GM23338 (cell line): Measurements from ENCODE around the gene MICAL3. TPM values are rescaled to one million over a fixed set of nuclear protein-coding genes. Genes with fewer than 3 reads are reported as not detected.

Experiments
- ATAC-seq: fragments of 200-7000 bp; cut with Tn5 transposase; 3 replicates; pipeline ENCODE4 v1.9.1; 2020
- DNase-seq: peaks from one replicate; pipeline ENCODE4 v3.0.0-alpha.2; 2015; ENCODE audit warnings: low spot score
- H2AFZ ChIP-seq: fragments of 200-600 bp; sonication (generic); 2 replicates; pipeline ENCODE4 v1.8.0; 2016; ENCODE audit warnings: antibody characterized with exemption, mild to moderate bottlenecking, moderate library complexity
- H3F3A ChIP-seq: fragments of 200-600 bp; sonication (generic); replicated peaks from 2 replicates; pipeline ENCODE4 v1.8.0; 2017; ENCODE audit warnings: antibody characterized with exemption, mixed run types, low read depth
- H3K27ac ChIP-seq: fragments of 200-600 bp; sonication (generic); 2 replicates; pipeline ENCODE4 v1.6.1; 2016; ENCODE audit warnings: low read depth
- H3K27me3 ChIP-seq: fragments of 200-600 bp; sonication (generic); 2 replicates; pipeline ENCODE4 v1.8.0; 2016; ENCODE audit warnings: mild to moderate bottlenecking, mixed run types, moderate library complexity; ENCODE audit not compliant: insufficient read depth
- H3K36me3 ChIP-seq: fragments of 200-600 bp; sonication (generic); 2 replicates; pipeline ENCODE4 v1.8.0; 2016; ENCODE audit warnings: mild to moderate bottlenecking; ENCODE audit not compliant: insufficient read depth
- H3K4me1 ChIP-seq: fragments of 200-600 bp; sonication (generic); 2 replicates; pipeline ENCODE4 v1.8.0; 2016; ENCODE audit warnings: mild to moderate bottlenecking, moderate library complexity; ENCODE audit not compliant: insufficient read depth
- H3K4me2 ChIP-seq: fragments of 200-600 bp; sonication (generic); 2 replicates; pipeline ENCODE4 v1.7.1; 2017; ENCODE audit warnings: mixed run types
- H3K4me3 ChIP-seq: fragments of 200-600 bp; sonication (generic); 2 replicates; pipeline ENCODE4 v1.6.1; 2016; ENCODE audit warnings: mixed run types
- H3K79me2 ChIP-seq: fragments of 200-600 bp; sonication (generic); replicated peaks from 2 replicates; pipeline ENCODE4 v1.8.0; 2017; ENCODE audit warnings: mild to moderate bottlenecking; ENCODE audit not compliant: insufficient read depth
- H3K9me2 ChIP-seq: fragments of 200-600 bp; sonication (generic); 2 replicates; pipeline ENCODE4 v1.8.0; 2017; ENCODE audit not compliant: insufficient read depth
- H4K20me1 ChIP-seq: fragments of 200-600 bp; sonication (generic); replicated peaks from 2 replicates; pipeline ENCODE4 v1.8.0; 2017; ENCODE audit warnings: mild to moderate bottlenecking; ENCODE audit not compliant: insufficient read depth
- H3K27ac Mint-ChIP-seq: 2 replicates; pipeline ENCODE4 v1.8.0; 2020; ENCODE audit warnings: inconsistent platforms, mild to moderate bottlenecking, moderate library complexity, mixed read lengths
- H3K27me3 Mint-ChIP-seq: 3 replicates; pipeline ENCODE4 v1.8.0; 2022; ENCODE audit warnings: low read depth, mild to moderate bottlenecking, moderate library complexity, mixed read lengths, inconsistent platforms; ENCODE audit not compliant: insufficient read depth, poor library complexity
- H3K36me3 Mint-ChIP-seq: 3 replicates; pipeline ENCODE4 v1.8.0; 2021; ENCODE audit warnings: low read depth, mild to moderate bottlenecking, inconsistent platforms, moderate library complexity, mixed read lengths
- H3K4me1 Mint-ChIP-seq: 3 replicates; pipeline ENCODE4 v1.8.0; 2020; ENCODE audit warnings: mild to moderate bottlenecking, inconsistent platforms, mixed read lengths
- H3K4me3 Mint-ChIP-seq: 3 replicates; pipeline ENCODE4 v1.8.0; 2021; ENCODE audit warnings: moderate library complexity, mild to moderate bottlenecking, inconsistent platforms, mixed read lengths
- H3K9me3 Mint-ChIP-seq: 3 replicates; pipeline ENCODE4 v1.8.0; 2020; ENCODE audit warnings: moderate library complexity, mild to moderate bottlenecking, inconsistent platforms, mixed read lengths
- CREB1 ChIP-seq: fragments of 250-450 bp; sonication (Bioruptor Pico); IDR thresholded peaks from 2 replicates; pipeline ENCODE4 v1.5.0; 2020; ENCODE audit warnings: low read depth, mild to moderate bottlenecking, moderate library complexity
- CTCF ChIP-seq, 2 experiments: fragments of 200-600 bp in 1 of 2; sonication (generic) in 1 of 2; conservative IDR thresholded peaks; 2 replicates each; pipeline versions ENCODE4 v1.5.1 to v1.6.1; 2016 to 2017; ENCODE audit warnings: antibody characterized with exemption in 2 of 2, low read depth in 2 of 2, mild to moderate bottlenecking in 2 of 2, moderate library complexity in 1 of 2
- ETS1 ChIP-seq: IDR thresholded peaks from 2 replicates; pipeline ENCODE4 v1.6.1; 2016; ENCODE audit warnings: antibody characterized with exemption
- EZH2 ChIP-seq: fragments of 200-600 bp; sonication (generic); IDR thresholded peaks from one replicate; pipeline ENCODE4 v1.8.0; 2017; ENCODE audit warnings: antibody characterized with exemption, mild to moderate bottlenecking, low read depth; ENCODE audit not compliant: unreplicated experiment
- EZH2phosphoT487 ChIP-seq: fragments of 200-600 bp; sonication (generic); IDR thresholded peaks from one replicate; pipeline ENCODE4 v1.8.1; 2018; ENCODE audit warnings: antibody characterized with exemption; ENCODE audit not compliant: unreplicated experiment
- JUNB ChIP-seq: IDR thresholded peaks from one replicate; pipeline ENCODE4 v1.6.1; 2016; ENCODE audit warnings: antibody characterized with exemption; ENCODE audit not compliant: unreplicated experiment
- NANOG ChIP-seq: IDR thresholded peaks from 2 replicates; pipeline ENCODE4 v1.6.1; 2016; ENCODE audit warnings: antibody characterized with exemption, borderline replicate concordance
- POLR2AphosphoS5 ChIP-seq: IDR thresholded peaks from 2 replicates; pipeline ENCODE4 v1.6.1; 2016; ENCODE audit warnings: antibody characterized with exemption, low read depth
- REST ChIP-seq: IDR thresholded peaks from one replicate; pipeline ENCODE4 v1.6.1; 2018; ENCODE audit warnings: antibody characterized with exemption; ENCODE audit not compliant: unreplicated experiment
- STAT1 ChIP-seq: IDR thresholded peaks from one replicate; pipeline ENCODE4 v1.6.1; 2016; ENCODE audit warnings: antibody characterized with exemption; ENCODE audit not compliant: unreplicated experiment
- ZNF114 ChIP-seq: fragments of 250-450 bp; sonication (Bioruptor Pico); IDR thresholded peaks from 2 replicates; pipeline ENCODE4 v1.5.0; 2020; ENCODE audit warnings: mild to moderate bottlenecking, moderate library complexity
- ZNF331 ChIP-seq: fragments of 250-450 bp; sonication (Bioruptor Pico); IDR thresholded peaks from 2 replicates; pipeline ENCODE4 v1.5.0; 2020; ENCODE audit warnings: low read depth, mild to moderate bottlenecking, moderate library complexity
- ZNF462 ChIP-seq: fragments of 250-450 bp; sonication (Bioruptor Pico); IDR thresholded peaks from 2 replicates; pipeline ENCODE4 v1.5.0; 2020; ENCODE audit warnings: mild to moderate bottlenecking, moderate library complexity
- polyA plus RNA-seq: library from polyadenylated mRNA; unstranded; fragments of >200 nt; fragmentation: Nextera tagmentation; extraction: Ambion mirVana; gene quantifications from 2 replicates; pipeline ENCODE4 v1.2.1, GENCODE V29; 2016
- total RNA-seq: library from RNA; depleted of rRNA; stranded (reverse); fragments of >200 nt; shearing (Covaris generic); gene quantifications from 2 replicates; pipeline ENCODE4 v1.2.3, GENCODE V29; 2014

MICAL3 gene
- total and polyA plus RNA-seq, 2 experiments from 2014 or later: 10.1 to 33.9 TPM

GRCh38 chr22:17918840-17919239 is 105.5 kb downstream of the MICAL3 start:
- peaks cover 10% of the 10 kb centered on the region; the same call in 1 of the 2 replicates for H3F3A ChIP-seq
- no peak overlapping the region for H3K4me3 Mint-ChIP-seq
- no peaks in the 10 kb centered on the region for H3K36me3 ChIP-seq
- no peaks in the 10 kb centered on the region; the same call in 2 of the 3 replicates for H3K36me3 Mint-ChIP-seq
- H3K27ac ChIP-seq: no peak overlapping the region
- peaks cover 45% of the 10 kb centered on the region for H3K4me1 ChIP-seq
- no peak overlapping the region for H3K4me3 ChIP-seq
- no peaks in the 10 kb centered on the region for H3K27me3 ChIP-seq
- H3K27ac Mint-ChIP-seq: no peak overlapping the region
- H3K9me3 Mint-ChIP-seq: no peaks in the 10 kb centered on the region
- H3K9me2 ChIP-seq: no peaks in the 10 kb centered on the region; the same call in 1 of the 2 replicates
- H3K4me1 Mint-ChIP-seq: peaks cover 45% of the 10 kb centered on the region
- no peak overlapping the region for H2AFZ ChIP-seq
- no peak overlapping the region for H3K4me2 ChIP-seq
- H4K20me1 ChIP-seq: peaks cover 20% of the 10 kb centered on the region
- peaks cover 4% of the 10 kb centered on the region for H3K27me3 Mint-ChIP-seq
- H3K79me2 ChIP-seq: peaks cover 85% of the 10 kb centered on the region
- DNase-seq (no peak), ATAC-seq (no peak)
- TF ChIP-seq POLR2AphosphoS5: no peak
- no peak for TF ChIP-seq ZNF331 (CRISPR knock-in tag)
- TF ChIP-seq ZNF114 (CRISPR knock-in tag): no peak
- TF ChIP-seq ETS1: no peak
- no peak for TF ChIP-seq NANOG
- TF ChIP-seq CTCF (conservative IDR thresholded peaks at IDR 0.05; ENCODE audit: low read depth in 2 of 2): no peak
- no peak for TF ChIP-seq REST
- no peak for TF ChIP-seq CREB1 (CRISPR knock-in tag)
- TF ChIP-seq EZH2: no peak
- no peak for TF ChIP-seq JUNB
- no peak for TF ChIP-seq ZNF462
- TF ChIP-seq STAT1: no peak
- TF ChIP-seq EZH2phosphoT487: no peak
